H4 (cell line): ENCODE results near the gene PINLYP. TPM values are rescaled to one million over a fixed set of nuclear protein-coding genes. Genes with fewer than 3 reads are reported as not detected.

ENCODE experiments used
- DNase-seq: peaks from one replicate; pipeline ENCODE4 v3.0.0-alpha.2; 2015; ENCODE audit warnings: low spot score
- total RNA-seq: library from RNA; depleted of rRNA; stranded (reverse); fragments of >200 nt; shearing (Covaris generic); gene quantifications from 2 replicates; pipeline ENCODE4 v1.2.3, GENCODE V29; 2014

The PINLYP gene
- total RNA-seq, 1 experiment from 2014 or later: not detected

GRCh38 chr19:43606569-43607229, 31.1 kb downstream of the PINLYP start:
- DNase-seq: no peak

GRCh38 chr19:43607238-43608205, 31.9 kb downstream of the PINLYP start:
- no peak for DNase-seq

- no peak for DNase-seq
Measured at GRCh38 chr19:43609872-43610271, 34.3 kb downstream of the PINLYP start.

GRCh38 chr19:43610493-43610892, 34.9 kb downstream of the PINLYP start:
- no peak for DNase-seq

- no peak for DNase-seq
Measured at GRCh38 chr19:43611788-43612187, 36.2 kb downstream of the PINLYP start, which contains the start of gene SRRM5. TSS of gene SRRM5 (plus strand) at chr19:43612088. CDS start at chr19:43612122, 34 bp downstream.

- DNase-seq: no peak
Measured at GRCh38 chr19:43612374-43612773, 36.8 kb downstream of the PINLYP start.

- DNase-seq: no peak
Measured at GRCh38 chr19:43616306-43616705, 40.7 kb downstream of the PINLYP start.

- DNase-seq: no peak
Measured at GRCh38 chr19:43616954-43617353, 41.4 kb downstream of the PINLYP start.

GRCh38 chr19:43618921-43619261, 43.3 kb downstream of the PINLYP start:
- no peak for DNase-seq

- peak; percentile 84 for DNase-seq
Measured at GRCh38 chr19:43619262-43620060, 43.9 kb downstream of the PINLYP start, which contains the start of gene ZNF428. TSS of gene ZNF428 (minus strand) at chr19:43619629. CDS start at chr19:43614304, 5,325 bp downstream.

GRCh38 chr19:43620061-43621001, 44.7 kb downstream of the PINLYP start:
- DNase-seq: no peak

- no peak for DNase-seq
Measured at GRCh38 chr19:43622070-43622469, 46.5 kb downstream of the PINLYP start.

GRCh38 chr19:43622956-43623355, 47.4 kb downstream of the PINLYP start:
- no peak for DNase-seq

- no peak for DNase-seq
Measured at GRCh38 chr19:43623889-43624670, 48.5 kb downstream of the PINLYP start.

- DNase-seq: no peak
Measured at GRCh38 chr19:43624933-43625332, 49.3 kb downstream of the PINLYP start.

GRCh38 chr19:43625918-43626579, 50.4 kb downstream of the PINLYP start:
- no peak for DNase-seq

- no peak for DNase-seq
Measured at GRCh38 chr19:43626838-43627237, 51.2 kb downstream of the PINLYP start.

GRCh38 chr19:43628646-43629326, 53.2 kb downstream of the PINLYP start:
- DNase-seq: no peak

- DNase-seq: no peak
Measured at GRCh38 chr19:43631491-43631890, 55.9 kb downstream of the PINLYP start.
